PFSK-1 (cell line): ENCODE results near the gene RERE.

ENCODE experiments used
- FOXP2 ChIP-seq: optimal IDR thresholded peaks from 2 replicates; pipeline ENCODE3; 2011; ENCODE audit warnings: borderline replicate concordance, control low read depth, inconsistent platforms; ENCODE audit not compliant: insufficient read depth; ENCODE audit errors: extremely low read length, extremely low read depth
- POLR2AphosphoS5 ChIP-seq: IDR thresholded peaks from 2 replicates; pipeline ENCODE4 v1.6.1; 2012; ENCODE audit warnings: low read depth, mild to moderate bottlenecking, control low read depth, low read length, moderate library complexity
- REST ChIP-seq, 2 experiments: IDR thresholded peaks; 2 replicates each; pipeline versions ENCODE4 v1.6.1 to v1.8.0; 2011 to 2012; ENCODE audit warnings: low read depth in 2 of 2, low read length in 2 of 2, control low read depth in 1 of 2, inconsistent platforms in 1 of 2, mild to moderate bottlenecking in 1 of 2, moderate library complexity in 1 of 2; ENCODE audit not compliant: insufficient read depth in 1 of 2
- SIN3A ChIP-seq: IDR thresholded peaks from 2 replicates; pipeline ENCODE4 v1.6.1; 2012; ENCODE audit warnings: mild to moderate bottlenecking, low read length, moderate library complexity, borderline replicate concordance; ENCODE audit not compliant: insufficient read depth
- TAF1 ChIP-seq: IDR thresholded peaks from 2 replicates; pipeline ENCODE4 v1.6.1; 2012; ENCODE audit warnings: low read length, control low read depth, borderline replicate concordance; ENCODE audit not compliant: insufficient read depth

Gene RERE

GRCh38 chr1:8460784-8461183 is 356.7 kb downstream of the RERE start:
- TF ChIP-seq SIN3A, result no peak

- TF ChIP-seq FOXP2, result no peak
- no peak for TF ChIP-seq TAF1
Observed at GRCh38 chr1:8460132-8460544, 357.3 kb downstream of the RERE start.

GRCh38 chr1:8458607-8459006 is 358.8 kb downstream of the RERE start:
- TF ChIP-seq TAF1 (no peak), FOXP2 (no peak), POLR2AphosphoS5 (no peak), SIN3A (no peak), REST (IDR thresholded peaks at IDR 0.05; ENCODE audit: insufficient read depth in 1 of 2, low read depth in 2 of 2, low read length in 2 of 2) (no peak)

GRCh38 chr1:8457760-8458381 is 359.6 kb downstream of the RERE start:
- TF ChIP-seq POLR2AphosphoS5 (no peak), REST (IDR thresholded peaks at IDR 0.05; ENCODE audit: insufficient read depth in 1 of 2, low read depth in 2 of 2, low read length in 2 of 2) (no peak), TAF1 (no peak), SIN3A (no peak), FOXP2 (no peak)

GRCh38 chr1:8456991-8457390 is 360.4 kb downstream of the RERE start:
- no peak for TF ChIP-seq REST (IDR thresholded peaks at IDR 0.05; ENCODE audit: insufficient read depth in 1 of 2, low read depth in 2 of 2, low read length in 2 of 2)
- TF ChIP-seq SIN3A, result no peak
- no peak for TF ChIP-seq FOXP2
- TF ChIP-seq TAF1, result no peak
- no peak for TF ChIP-seq POLR2AphosphoS5

- TF ChIP-seq SIN3A, result no peak
Observed at GRCh38 chr1:8456308-8456912, 361.0 kb downstream of the RERE start.

- TF ChIP-seq FOXP2 (no peak), TAF1 (no peak), SIN3A (no peak), POLR2AphosphoS5 (no peak), REST (IDR thresholded peaks at IDR 0.05; ENCODE audit: insufficient read depth in 1 of 2, low read depth in 2 of 2, low read length in 2 of 2) (no peak)
Observed at GRCh38 chr1:8455700-8456307, 361.6 kb downstream of the RERE start.
